ENCODE results near the gene LHPP. TPM values are rescaled to one million over a fixed set of nuclear protein-coding genes. Genes with fewer than 3 reads are reported as not detected.

Gene LHPP
- total RNA-seq, 4 donors from 2014 or later = 20.3 to 116 (median 22.4) TPM

- Histone ChIP-seq H3K4me1 (peaks cover 0 to 4% (median 0%) of the 10 kb centered on the region in 4 donors), H3K27ac (no peak overlapping the region), H3K27me3 (no peaks in the 10 kb centered on the region), H3K9me3 (peaks cover 0 to 4% of the 10 kb centered on the region in 2 donors), H3K4me3 (no peak overlapping the region), H3K36me3 (peaks cover 0 to 7% (median 0%) of the 10 kb centered on the region in 4 donors)
- intact Hi-C loops (cut with DNase I; ENCODE audit: low total_unique reads) = no loop called here
- 86 to 90% methylated on average over 4 to 8 of the region's 8 CpGs for WGBS, 2 donors (ENCODE audit: low coverage in 1 of 2)
- DNase-seq = no peak
- in situ Hi-C loops (cut with MboI; ENCODE audit: low pct_ligation_motif_present in 1 of 4, low pct_unique_long_range_greater_than_20kb in 1 of 4, low sequenced_read_pairs in 3 of 4) = no loop called here
- TF ChIP-seq CTCF (IDR thresholded peaks at IDR 0.05) (no peak), POLR2A (IDR thresholded peaks at IDR 0.05) (no peak), POLR2AphosphoS5 (IDR thresholded peaks at IDR 0.05) (no peak), EP300 (IDR thresholded peaks at IDR 0.05; ENCODE audit: low read depth) (no peak)
These were observed 36.4 kb downstream of the LHPP start for GRCh38 chr10:124498056-124498455.

- Histone ChIP-seq H3K9me3 (peaks cover 0 to 4% of the 10 kb centered on the region in 2 donors), H3K27me3 (no peaks in the 10 kb centered on the region), H3K36me3 (peaks cover 0 to 7% (median 0%) of the 10 kb centered on the region in 4 donors), H3K27ac (no peak overlapping the region), H3K4me1 (no peaks in the 10 kb centered on the region), H3K4me3 (no peak overlapping the region)
- WGBS, 2 donors (ENCODE audit: low coverage in 1 of 2) = 76 to 90% methylated on average over 3 of the region's 3 CpGs
- DNase-seq = no peak
- in situ Hi-C loops (cut with MboI; ENCODE audit: low pct_ligation_motif_present in 1 of 4, low pct_unique_long_range_greater_than_20kb in 1 of 4, low sequenced_read_pairs in 3 of 4) = no loop called here
- TF ChIP-seq POLR2AphosphoS5 (IDR thresholded peaks at IDR 0.05) (no peak), EP300 (IDR thresholded peaks at IDR 0.05; ENCODE audit: low read depth) (no peak), POLR2A (IDR thresholded peaks at IDR 0.05) (no peak), CTCF (IDR thresholded peaks at IDR 0.05) (no peak)
- intact Hi-C loops (cut with DNase I; ENCODE audit: low total_unique reads) = no loop called here
These were observed 39.1 kb downstream of the LHPP start for GRCh38 chr10:124500757-124501156.

GRCh38 chr10:124504711-124505110 lies 43.1 kb downstream of the LHPP start:
- no peak for DNase-seq
- 88 to 91% methylated on average over 2 to 11 of the region's 11 CpGs for WGBS, 2 donors (ENCODE audit: low coverage in 1 of 2)
- no peaks in the 10 kb centered on the region for H3K4me1 ChIP-seq

GRCh38 chr10:124505279-124505678 lies 43.7 kb downstream of the LHPP start:
- peaks cover 0 to 4% of the 10 kb centered on the region in 2 donors for H3K9me3 ChIP-seq
- no peak for TF ChIP-seq EP300 (IDR thresholded peaks at IDR 0.05; ENCODE audit: low read depth)
- intact Hi-C loops (cut with DNase I; ENCODE audit: low total_unique reads) = no loop called here
- no peaks in the 10 kb centered on the region for H3K27me3 ChIP-seq
- no peak overlapping the region for H3K27ac ChIP-seq
- no peak for DNase-seq
- H3K36me3 ChIP-seq = peaks cover 0 to 7% (median 0%) of the 10 kb centered on the region in 4 donors
- no peak overlapping the region for H3K4me3 ChIP-seq
- no peaks in the 10 kb centered on the region for H3K4me1 ChIP-seq
- in situ Hi-C loops (cut with MboI; ENCODE audit: low pct_ligation_motif_present in 1 of 4, low pct_unique_long_range_greater_than_20kb in 1 of 4, low sequenced_read_pairs in 3 of 4) = no loop called here
- WGBS, 2 donors (ENCODE audit: low coverage in 1 of 2) = 46 to 80% methylated on average over 2 of the region's 2 CpGs

More at GRCh38 chr10:124504711-124505110, 43.1 kb downstream of the LHPP start:
- Histone ChIP-seq H3K36me3 (peaks cover 0 to 7% (median 0%) of the 10 kb centered on the region in 4 donors), H3K9me3 (peaks cover 0 to 4% of the 10 kb centered on the region in 2 donors), H3K4me3 (no peak overlapping the region), H3K27me3 (no peaks in the 10 kb centered on the region), H3K27ac (no peak overlapping the region)
- intact Hi-C loops (cut with DNase I; ENCODE audit: low total_unique reads) = no loop called here
- in situ Hi-C loops (cut with MboI; ENCODE audit: low pct_ligation_motif_present in 1 of 4, low pct_unique_long_range_greater_than_20kb in 1 of 4, low sequenced_read_pairs in 3 of 4) = no loop called here
- TF ChIP-seq POLR2AphosphoS5 (IDR thresholded peaks at IDR 0.05) (no peak), CTCF (IDR thresholded peaks at IDR 0.05) (no peak), POLR2A (IDR thresholded peaks at IDR 0.05) (no peak), EP300 (IDR thresholded peaks at IDR 0.05; ENCODE audit: low read depth) (no peak)

GRCh38 chr10:124508070-124508667 lies 46.5 kb downstream of the LHPP start:
- H3K9me3 ChIP-seq = no peaks in the 10 kb centered on the region
- in situ Hi-C loops (cut with MboI; ENCODE audit: low pct_ligation_motif_present in 1 of 4, low pct_unique_long_range_greater_than_20kb in 1 of 4, low sequenced_read_pairs in 3 of 4) (no loop called here), intact Hi-C loops (cut with DNase I; ENCODE audit: low total_unique reads) (no loop called here)
- H3K36me3 ChIP-seq = no peaks in the 10 kb centered on the region
- no peak overlapping the region for H3K27ac ChIP-seq
- no peak overlapping the region for H3K4me3 ChIP-seq
- H3K4me1 ChIP-seq = no peaks in the 10 kb centered on the region
- no peak for DNase-seq
- WGBS, 2 donors (ENCODE audit: low coverage in 1 of 2) = 65 to 82% methylated on average over 2 to 8 of the region's 8 CpGs
- TF ChIP-seq EP300 (IDR thresholded peaks at IDR 0.05; ENCODE audit: low read depth) (no peak), POLR2AphosphoS5 (IDR thresholded peaks at IDR 0.05) (no peak), CTCF (IDR thresholded peaks at IDR 0.05) (no peak), POLR2A (IDR thresholded peaks at IDR 0.05) (no peak)
- H3K27me3 ChIP-seq = no peaks in the 10 kb centered on the region

Data from transverse colon (tissue), 4 donors.